HG03558 (cell line): ENCODE measurements around the gene MTRF1.
"Not testable (repeated sequence)": the region's sequence is repeated elsewhere in the genome, so short reads cannot be mapped to it uniquely, and the experiment has no call there.

Experiments used
- ATAC-seq: cut with Tn5 transposase; IDR thresholded peaks from one replicate; pipeline ENCODE4 v1.9.1; 2021; ENCODE audit warnings: moderate number of reproducible peaks; ENCODE audit not compliant: unreplicated experiment; ENCODE audit errors: extremely low read depth

Gene MTRF1

DNA sequence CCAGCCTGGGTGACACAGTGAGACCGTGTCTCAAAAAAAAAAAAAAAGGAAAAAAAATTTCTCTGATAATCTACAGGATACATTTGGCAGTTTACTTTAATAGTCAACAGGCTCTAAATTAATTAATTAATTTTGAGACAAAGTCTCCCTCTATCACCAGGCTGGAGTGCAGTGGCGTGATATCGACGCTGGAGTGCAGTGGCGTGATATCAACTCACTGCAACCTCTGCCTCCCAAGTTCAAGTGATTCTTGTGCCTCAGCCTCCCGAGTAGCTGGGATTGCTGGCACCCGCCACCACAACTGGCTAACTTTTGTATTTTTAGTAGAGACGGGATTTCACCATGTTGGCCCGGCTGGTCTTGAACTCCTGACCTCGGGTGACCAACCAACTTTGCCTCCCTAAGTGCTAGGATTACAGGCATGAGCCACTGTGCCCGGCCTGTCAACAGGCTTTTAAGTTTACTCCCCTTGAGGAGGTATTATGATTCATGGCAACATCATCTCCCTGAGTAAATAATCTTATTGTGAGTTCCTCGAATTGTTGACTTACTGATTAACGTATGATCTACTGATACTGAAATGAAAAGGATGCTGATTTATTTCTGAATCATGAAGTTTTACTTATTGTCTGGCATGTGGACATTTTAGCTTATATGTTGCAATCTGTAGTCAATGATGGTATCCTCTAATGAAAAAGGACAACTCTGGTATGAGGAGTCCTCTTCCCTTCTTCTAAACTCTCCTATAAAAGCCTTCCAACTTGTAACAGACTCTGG, 21.3 kb upstream of the MTRF1 start:
- ATAC-seq = no peak

GRCh38 chr13:41282129-41282571, 18.8 kb upstream of the MTRF1 start:
- ATAC-seq = no peak

- not testable (repeated sequence) for ATAC-seq
These were observed 15.8 kb upstream of the MTRF1 start for GRCh38 chr13:41279156-41279555.

DNA sequence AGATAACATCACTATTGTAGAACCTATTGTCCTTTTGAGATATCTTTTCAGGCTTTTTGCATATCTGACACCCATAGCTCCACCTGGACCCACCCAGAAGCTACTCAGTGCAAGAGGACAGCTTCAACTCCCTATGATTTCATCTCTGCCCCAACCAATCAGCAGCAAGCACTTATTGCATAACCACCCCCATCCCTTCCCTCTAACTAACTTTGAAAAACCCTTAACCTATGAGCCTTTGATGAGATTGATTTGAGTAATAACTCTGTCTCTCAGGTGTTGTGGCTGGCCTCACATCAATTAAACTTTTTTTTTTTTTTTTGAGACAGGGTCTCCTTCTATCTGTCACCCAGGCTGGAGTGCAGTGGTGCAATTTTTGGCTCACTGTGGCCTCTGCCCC, 13.4 kb upstream of the MTRF1 start:
- ATAC-seq = no peak

DNA sequence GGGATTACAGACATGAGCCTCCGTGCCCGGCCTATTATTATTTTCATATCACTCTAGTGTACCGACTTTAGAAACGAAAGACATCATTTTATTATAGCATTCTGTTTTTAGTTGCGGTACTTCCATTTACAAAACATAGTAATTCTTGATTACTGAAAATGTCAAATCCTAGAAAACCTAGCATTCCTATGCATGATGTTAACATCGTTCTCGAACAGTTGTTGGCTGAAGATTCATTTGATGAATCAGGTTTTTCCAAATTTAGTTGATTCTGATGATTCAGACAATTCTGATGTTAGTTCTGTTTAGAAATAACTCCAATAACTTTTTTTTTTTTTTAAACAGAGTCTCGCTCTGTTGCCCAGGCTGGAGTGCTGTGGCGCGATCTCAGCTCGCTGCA, 11.5 kb upstream of the MTRF1 start:
- no peak for ATAC-seq

DNA sequence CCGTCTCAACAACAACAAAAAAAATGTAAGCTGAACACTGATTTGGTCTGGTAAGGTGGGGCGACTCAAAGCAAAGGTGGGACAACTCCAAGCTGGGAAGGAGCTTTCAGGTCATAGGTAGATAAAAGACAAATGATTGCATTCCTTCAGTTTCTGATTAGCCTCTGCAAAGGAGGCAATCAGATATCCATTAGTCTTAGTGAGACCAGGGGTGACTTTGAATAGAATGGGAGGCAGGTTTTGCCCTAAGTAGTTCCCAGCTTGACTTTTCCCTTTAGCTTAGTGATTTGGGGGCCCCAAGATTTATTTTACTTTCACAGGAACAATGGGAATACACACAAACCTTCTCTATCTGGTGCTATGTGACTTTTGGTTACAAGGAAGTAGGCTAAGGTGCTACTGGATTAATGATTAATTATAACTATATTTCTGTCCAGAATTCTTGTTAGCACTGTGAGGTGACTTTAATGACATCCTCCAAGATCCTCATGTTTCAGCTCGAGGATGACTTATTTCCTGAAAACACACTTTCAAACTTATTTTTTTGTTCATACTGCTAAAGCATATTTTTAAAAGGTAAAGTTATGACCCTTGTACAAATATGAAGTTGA, 10.6 kb upstream of the MTRF1 start:
- no peak for ATAC-seq

GRCh38 chr13:41271456-41272285, 8.3 kb upstream of the MTRF1 start:
- no peak for ATAC-seq

GRCh38 chr13:41268764-41269163, 5.4 kb upstream of the MTRF1 start:
- ATAC-seq = no peak

GRCh38 chr13:41267106-41267505, 3.7 kb upstream of the MTRF1 start:
- no peak for ATAC-seq

GRCh38 chr13:41259875-41260501, 3.4 kb downstream of the MTRF1 start:
- no peak for ATAC-seq

DNA sequence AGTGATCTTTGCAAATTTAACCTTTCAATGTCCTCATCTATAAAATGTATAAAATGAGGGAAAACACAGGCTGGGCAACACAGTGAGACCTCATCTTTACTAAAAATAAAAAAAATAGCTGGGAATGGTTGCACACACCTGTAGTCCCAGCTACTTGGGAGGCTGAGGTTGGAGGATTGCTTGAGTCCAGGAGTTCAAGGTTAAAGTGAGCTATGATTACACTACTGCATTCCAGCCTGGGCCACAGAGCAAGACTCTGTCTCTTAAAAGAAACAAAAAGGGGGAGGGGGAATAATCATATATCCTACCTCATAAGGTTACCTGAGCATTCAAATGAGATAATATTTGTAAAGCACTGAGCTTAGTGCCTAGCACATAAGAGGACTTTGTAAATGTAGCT, 5.8 kb downstream of the MTRF1 start:
- no peak for ATAC-seq

- ATAC-seq = no peak
These were observed 8.5 kb downstream of the MTRF1 start for GRCh38 chr13:41254902-41255301.

GRCh38 chr13:41250993-41251392, 12.4 kb downstream of the MTRF1 start:
- no peak for ATAC-seq

- ATAC-seq = no peak
These were observed 16.3 kb downstream of the MTRF1 start for GRCh38 chr13:41246969-41247680.

DNA sequence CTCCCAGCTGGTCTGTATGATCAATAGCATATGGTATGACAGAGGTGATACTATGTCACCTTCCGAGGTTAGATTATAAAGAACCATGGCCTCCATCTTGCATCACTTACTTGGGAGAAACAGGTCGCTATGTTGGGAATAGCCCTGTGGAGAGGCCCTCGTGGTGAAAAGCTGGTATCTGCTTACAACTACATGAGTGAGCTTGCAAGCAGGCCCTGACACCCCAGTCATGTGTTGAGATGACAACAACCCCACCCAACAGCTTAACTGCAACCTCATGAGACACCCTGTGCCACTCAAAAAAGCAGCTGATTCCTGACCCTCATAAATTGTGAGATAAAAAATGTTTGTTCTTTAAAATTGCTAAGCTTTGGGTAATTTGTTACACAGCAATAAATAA, 18.8 kb downstream of the MTRF1 start:
- ATAC-seq = no peak

GRCh38 chr13:41241626-41242025, 21.8 kb downstream of the MTRF1 start:
- no peak for ATAC-seq

GRCh38 chr13:41236369-41236768, 27.0 kb downstream of the MTRF1 start:
- ATAC-seq = no peak

DNA sequence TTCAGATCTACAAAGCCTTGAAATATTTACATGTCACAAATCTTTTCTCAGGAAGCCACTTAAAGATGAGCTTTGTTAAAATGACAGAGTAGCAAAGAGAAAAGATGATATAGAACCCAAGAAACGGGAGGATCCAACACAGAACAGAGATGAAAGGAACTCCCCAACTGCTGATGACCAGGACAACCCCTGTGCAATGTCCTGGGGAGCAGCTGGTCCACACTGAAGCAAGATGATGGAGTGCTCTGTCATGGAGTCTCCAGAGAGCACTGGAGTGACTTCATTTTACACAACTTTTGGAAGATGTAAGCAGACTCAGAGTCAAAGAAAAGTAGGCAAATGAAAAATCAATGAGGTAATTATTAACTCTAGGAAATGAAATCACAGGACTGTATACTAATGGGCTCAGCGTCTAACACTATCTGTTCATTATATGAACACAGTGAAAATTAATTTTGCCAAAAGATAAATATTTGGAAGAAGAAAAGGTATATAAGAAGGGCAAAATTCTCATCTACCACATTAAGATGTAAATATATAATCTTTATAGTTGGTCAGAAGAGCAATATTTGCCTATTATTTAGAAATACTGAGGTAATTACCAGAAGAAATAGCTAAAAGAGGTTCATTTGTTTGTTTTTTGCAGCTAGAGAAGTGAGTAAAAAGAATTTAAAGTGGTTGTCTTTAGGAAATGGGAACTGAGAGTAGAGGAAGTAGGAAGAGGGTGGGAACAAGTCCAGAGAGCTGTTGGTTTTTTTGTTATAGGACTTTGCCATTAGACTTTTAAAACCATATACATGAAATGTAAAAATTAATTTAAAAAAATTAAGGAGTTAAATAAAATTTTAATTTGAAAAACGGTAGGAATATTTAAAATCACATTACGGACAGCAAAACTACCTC, 30.5 kb downstream of the MTRF1 start:
- no peak for ATAC-seq

DNA sequence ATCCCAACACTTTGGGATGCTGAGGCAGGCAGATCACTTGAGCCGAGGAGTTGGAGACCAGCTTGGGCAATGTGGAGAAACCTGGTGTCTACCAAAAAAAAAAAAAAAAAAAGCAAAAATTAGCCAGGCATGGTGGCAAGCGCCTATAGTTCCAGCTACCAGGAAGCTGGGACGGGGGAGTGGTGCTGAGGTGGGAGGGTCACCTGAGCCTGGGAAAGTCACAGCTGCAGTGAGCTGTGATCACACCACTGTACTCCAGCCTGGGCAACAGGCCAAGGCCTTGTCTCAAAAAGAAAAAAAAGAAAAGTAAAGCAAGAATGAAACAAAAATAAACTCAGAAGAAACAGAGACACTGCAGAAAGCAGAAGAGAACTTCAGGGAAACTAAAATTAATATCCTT, 31.6 kb downstream of the MTRF1 start:
- ATAC-seq = no peak
